Keratinocyte (primary cell): ENCODE data around the gene APMAP. TPM values are rescaled to one million over a fixed set of nuclear protein-coding genes. Genes with fewer than 3 reads are reported as not detected.

Source experiments
- DNase-seq: peaks from one replicate; pipeline ENCODE4 v3.0.0-alpha.2; 2011; ENCODE audit warnings: low read depth, missing footprints, low spot score
- FAIRE-seq: peaks from 2 replicates; lab custom pipeline; 2011; peaks lifted over from hg19 to GRCh38; lab: Jason Lieb, UNC
- H2AFZ ChIP-seq: 2 replicates; pipeline ENCODE4 v1.6.0; 2012; ENCODE audit warnings: low read length, control low read depth, inconsistent platforms; ENCODE audit not compliant: control insufficient read depth
- H3K27ac ChIP-seq: 2 replicates; pipeline ENCODE4 v1.5.1; 2011; ENCODE audit warnings: low read length; ENCODE audit not compliant: control insufficient read depth, insufficient read depth
- H3K27me3 ChIP-seq: 3 replicates; pipeline ENCODE4 v1.6.0; 2011; ENCODE audit warnings: low read length; ENCODE audit not compliant: control insufficient read depth, insufficient read depth; ENCODE audit errors: extremely low read depth
- H3K36me3 ChIP-seq, 2 experiments: 2 replicates in 1 of 2; 3 replicates in 1 of 2; pipeline ENCODE4 v1.5.1; 2011; ENCODE audit warnings: low read length in 2 of 2, mild to moderate bottlenecking in 1 of 2; ENCODE audit not compliant: control insufficient read depth in 2 of 2, insufficient read depth in 2 of 2; ENCODE audit errors: extremely low read depth in 1 of 2
- H3K4me1 ChIP-seq: 3 replicates; pipeline ENCODE4 v1.5.1; 2011; ENCODE audit warnings: low read length; ENCODE audit not compliant: control insufficient read depth, insufficient read depth; ENCODE audit errors: extremely low read depth
- H3K4me2 ChIP-seq: 3 replicates; pipeline ENCODE4 v1.6.0; 2011; ENCODE audit warnings: low read depth, low read length; ENCODE audit not compliant: control insufficient read depth, insufficient read depth; ENCODE audit errors: extremely low read depth
- H3K4me3 ChIP-seq, 3 experiments: fragments of 200-600 bp in 1 of 3; sonication (generic) in 1 of 3; 2 replicates in 2 of 3; 3 replicates in 1 of 3; pipeline ENCODE4 v1.5.1; 2011 to 2016; ENCODE audit warnings: low read length in 3 of 3, mild to moderate bottlenecking in 3 of 3, control low read depth in 2 of 3, inconsistent platforms in 1 of 3, low read depth in 1 of 3, mixed read lengths in 1 of 3, mixed run types in 1 of 3, moderate library complexity in 1 of 3; ENCODE audit not compliant: control insufficient read depth in 2 of 3, insufficient read depth in 2 of 3; ENCODE audit errors: extremely low read depth in 1 of 3
- H3K79me2 ChIP-seq: 2 replicates; pipeline ENCODE4 v1.6.0; 2012; ENCODE audit warnings: low read length; ENCODE audit not compliant: control insufficient read depth, insufficient read depth
- H3K9ac ChIP-seq: 3 replicates; pipeline ENCODE4 v1.6.0; 2011; ENCODE audit warnings: low read length; ENCODE audit not compliant: control insufficient read depth, insufficient read depth; ENCODE audit errors: extremely low read depth
- H3K9me1 ChIP-seq: 3 replicates; pipeline ENCODE4 v1.6.0; 2011; ENCODE audit warnings: low read length; ENCODE audit not compliant: control insufficient read depth, insufficient read depth; ENCODE audit errors: extremely low read depth
- H3K9me3 ChIP-seq: 2 replicates; pipeline ENCODE4 v1.5.1; 2012; ENCODE audit warnings: low read depth, low read length; ENCODE audit not compliant: control insufficient read depth
- H4K20me1 ChIP-seq: 3 replicates; pipeline ENCODE4 v1.6.0; 2011; ENCODE audit warnings: low read length; ENCODE audit not compliant: control insufficient read depth, insufficient read depth; ENCODE audit errors: extremely low read depth
- CTCF ChIP-seq, 3 experiments: IDR thresholded peaks in 1 of 3; conservative IDR thresholded peaks in 1 of 3; optimal IDR thresholded peaks in 1 of 3; 2 replicates in 2 of 3; 3 replicates in 1 of 3; pipeline versions ENCODE3 to v1.5.1; 2011; ENCODE audit warnings: low read length in 3 of 3, mild to moderate bottlenecking in 3 of 3, moderate library complexity in 2 of 3, control low read depth in 1 of 3, inconsistent platforms in 1 of 3; ENCODE audit not compliant: insufficient read depth in 2 of 3; ENCODE audit errors: extremely low read depth in 1 of 3
- EZH2 ChIP-seq: IDR thresholded peaks from one replicate; pipeline ENCODE4 v1.6.1; 2012; ENCODE audit warnings: inconsistent platforms, mild to moderate bottlenecking, low read length, moderate library complexity
- dilution Hi-C: fragments of 300-500 bp; cut with MboI; formaldehyde crosslinking; loops from one replicate; pipeline ENCODE4 v1.7.0; 2020; ENCODE audit warnings: low sequenced_read_pairs; ENCODE audit not compliant: extremely low pct_ligation_motif_present
- polyA plus RNA-seq, 5 experiments: library from polyadenylated mRNA; depleted of rRNA in 3 of 5; stranded (reverse) in 3 of 5; stranded (forward) in 1 of 5; unstranded in 1 of 5; fragments of >200 nt; gene quantifications; 1 replicate in 1 of 5; 2 replicates in 3 of 5; 3 replicates in 1 of 5; pipeline versions ENCODE4 v1.2.1 to v1.2.3, GENCODE V29; 2011 to 2012; ENCODE audit warnings: missing spikeins in 2 of 5, low read depth in 1 of 5, low replicate concordance in 1 of 5

The APMAP gene
- polyA plus RNA-seq, 1 donor (not counting 4 experiments of a cell fraction or from before 2014, with no cell fraction given) = 48.9 TPM

- Histone ChIP-seq H2AFZ (no peak overlapping the region), H3K9ac (no peak overlapping the region), H3K36me3 (peaks cover 17 to 45% of the 10 kb centered on the region in 2 experiments), H4K20me1 (no peaks in the 10 kb centered on the region), H3K4me1 (no peaks in the 10 kb centered on the region), H3K27ac (no peak overlapping the region), H3K27me3 (no peaks in the 10 kb centered on the region), H3K9me1 (no peaks in the 10 kb centered on the region), H3K9me3 (no peaks in the 10 kb centered on the region), H3K4me3 (no peak overlapping the region), H3K79me2 (no peaks in the 10 kb centered on the region), H3K4me2 (no peak overlapping the region)
- TF ChIP-seq CTCF (optimal IDR thresholded peaks at IDR 0.05 in 1 of 3, IDR thresholded peaks at IDR 0.05 in 1 of 3, conservative IDR thresholded peaks at IDR 0.05 in 1 of 3; ENCODE audit: extremely low read depth in 1 of 3, insufficient read depth in 2 of 3, low read length in 3 of 3) (no peak), EZH2 (no peak)
- FAIRE-seq (no peak), DNase-seq (no peak)
- dilution Hi-C loops = no loop called here
Measured at GRCh38 chr20:24969186-24970029, 23.1 kb downstream of the APMAP start.

- Histone ChIP-seq H3K9ac (no peak overlapping the region), H3K4me3 (no peak overlapping the region), H3K79me2 (no peaks in the 10 kb centered on the region), H3K4me2 (no peak overlapping the region), H4K20me1 (no peaks in the 10 kb centered on the region), H3K27me3 (no peaks in the 10 kb centered on the region), H2AFZ (no peak overlapping the region), H3K9me3 (no peaks in the 10 kb centered on the region), H3K4me1 (no peaks in the 10 kb centered on the region), H3K9me1 (no peaks in the 10 kb centered on the region), H3K27ac (no peak overlapping the region), H3K36me3 (peaks cover 23 to 46% of the 10 kb centered on the region in 2 experiments)
- DNase-seq (no peak), FAIRE-seq (no peak)
- TF ChIP-seq EZH2 = no peak
- no peak for TF ChIP-seq CTCF (optimal IDR thresholded peaks at IDR 0.05 in 1 of 3, IDR thresholded peaks at IDR 0.05 in 1 of 3, conservative IDR thresholded peaks at IDR 0.05 in 1 of 3; ENCODE audit: extremely low read depth in 1 of 3, insufficient read depth in 2 of 3, low read length in 3 of 3)
- dilution Hi-C loops = no loop called here
Measured at GRCh38 chr20:24968278-24968800, 24.2 kb downstream of the APMAP start.
